H1 (cell line): ENCODE results near the gene ZNF304. TPM values are rescaled to one million over a fixed set of nuclear protein-coding genes. Genes with fewer than 3 reads are reported as not detected.
A peak's percentile ranks its signal among the peaks of the same experiment; 100 is the strongest.

Experiments
- CTCF ChIA-PET: fragments of 300-600 bp; sonication (Branson Sonifier 250); formaldehyde crosslinking; loops from one replicate; lab custom pipeline; 2021; ENCODE audit not compliant: partially characterized antibody; lab: Charles Lee
- POLR2A ChIA-PET: fragments of 300-600 bp; sonication (Branson Sonifier 250); formaldehyde crosslinking; loops from one replicate; lab custom pipeline; 2021; ENCODE audit warnings: inconsistent platforms; ENCODE audit not compliant: partially characterized antibody; lab: Charles Lee
- DNase-seq, 2 experiments: peaks; one replicate each; pipeline versions ENCODE4 v3.0.0 to v3.0.0-alpha.2; 2010 to 2022; ENCODE audit warnings: low spot score in 2 of 2, low read depth in 1 of 2, mixed read lengths in 1 of 2
- FAIRE-seq: peaks from 2 replicates; lab custom pipeline; 2011; peaks lifted over from hg19 to GRCh38; lab: Jason Lieb, UNC
- H2AFZ ChIP-seq: 2 replicates; pipeline ENCODE4 v1.8.1; 2012; ENCODE audit warnings: low read length, inconsistent platforms
- H2AK5ac ChIP-seq: 2 replicates; pipeline ENCODE4 v1.6.1; 2013; ENCODE audit warnings: low read depth, low read length
- H2BK120ac ChIP-seq: replicated peaks from 2 replicates; pipeline ENCODE3; 2013; ENCODE audit warnings: low read depth, low read length, inconsistent platforms
- H2BK12ac ChIP-seq: 2 replicates; pipeline ENCODE4 v1.6.1; 2013; ENCODE audit warnings: low read depth, low read length
- H2BK15ac ChIP-seq: 2 replicates; pipeline ENCODE4 v1.6.1; 2013; ENCODE audit warnings: low read length
- H2BK20ac ChIP-seq: 2 replicates; pipeline ENCODE4 v1.6.1; 2013; ENCODE audit warnings: low read length
- H2BK5ac ChIP-seq: 2 replicates; pipeline ENCODE4 v1.6.1; 2013; ENCODE audit warnings: low read depth, low read length
- H3K14ac ChIP-seq: 2 replicates; pipeline ENCODE4 v1.6.1; 2013; ENCODE audit warnings: inconsistent platforms; ENCODE audit not compliant: insufficient read length
- H3K18ac ChIP-seq: 2 replicates; pipeline ENCODE4 v1.6.1; 2013; ENCODE audit warnings: low read length; ENCODE audit errors: extremely low read depth
- H3K23ac ChIP-seq: 2 replicates; pipeline ENCODE4 v1.6.1; 2013; ENCODE audit warnings: inconsistent platforms; ENCODE audit not compliant: insufficient read length
- H3K23me2 ChIP-seq: 2 replicates; pipeline ENCODE4 v1.6.1; 2013; ENCODE audit warnings: low read depth, low read length
- H3K27ac ChIP-seq: 2 replicates; pipeline ENCODE4 v1.6.1; 2011; ENCODE audit warnings: low read depth, low read length, inconsistent platforms
- H3K27me3 ChIP-seq, 4 experiments: replicated peaks in 1 of 4; 1 replicate in 1 of 4; 2 replicates in 3 of 4; pipeline versions ENCODE4 v1.6.1 to v1.8.1; 2011 to 2013; ENCODE audit warnings: low read length in 3 of 4, mild to moderate bottlenecking in 3 of 4, inconsistent platforms in 2 of 4, mixed read lengths in 2 of 4, moderate library complexity in 1 of 4; ENCODE audit not compliant: control insufficient read depth in 3 of 4, insufficient read depth in 3 of 4; ENCODE audit errors: extremely low read depth in 1 of 4
- H3K36me3 ChIP-seq, 4 experiments: 2 replicates each; pipeline versions ENCODE4 v1.6.1 to v1.8.1; 2011 to 2013; ENCODE audit warnings: mild to moderate bottlenecking in 4 of 4, low read length in 3 of 4, moderate library complexity in 2 of 4, control low read depth in 1 of 4, inconsistent platforms in 1 of 4; ENCODE audit not compliant: insufficient read depth in 4 of 4, control insufficient read depth in 2 of 4
- H3K4ac ChIP-seq: replicated peaks from 2 replicates; pipeline ENCODE3; 2013; ENCODE audit warnings: low read length, low read depth, mixed read lengths, inconsistent platforms; ENCODE audit not compliant: insufficient read length
- H3K4me1 ChIP-seq, 4 experiments: replicated peaks in 1 of 4; 1 replicate in 1 of 4; 2 replicates in 3 of 4; pipeline versions ENCODE4 v1.6.1 to v1.8.1; 2011 to 2013; ENCODE audit warnings: low read length in 3 of 4, inconsistent platforms in 2 of 4, mixed read lengths in 1 of 4; ENCODE audit not compliant: insufficient read depth in 4 of 4, control insufficient read depth in 3 of 4
- H3K4me2 ChIP-seq, 2 experiments: 2 replicates each; pipeline versions ENCODE4 v1.6.1 to v1.8.1; 2011 to 2013; ENCODE audit warnings: low read depth in 2 of 2, low read length in 2 of 2, control low read depth in 1 of 2, inconsistent platforms in 1 of 2, mild to moderate bottlenecking in 1 of 2; ENCODE audit not compliant: insufficient read depth in 1 of 2
- H3K4me3 ChIP-seq, 4 experiments: fragments of 200-600, 300-600 bp in 1 of 4; sonication (generic), shearing (Covaris generic), sonication (Bioruptor Twin) in 1 of 4; 2 replicates each; pipeline versions ENCODE4 v1.5.1 to v1.8.1; 2011 to 2016; ENCODE audit warnings: low read length in 4 of 4, low read depth in 3 of 4, control low read depth in 2 of 4, inconsistent platforms in 2 of 4, mild to moderate bottlenecking in 2 of 4, mixed read lengths in 1 of 4, moderate library complexity in 1 of 4; ENCODE audit not compliant: insufficient read depth in 2 of 4; ENCODE audit errors: extremely low read depth in 1 of 4
- H3K56ac ChIP-seq: replicated peaks from 2 replicates; pipeline ENCODE3; 2013; ENCODE audit warnings: low read depth, mild to moderate bottlenecking, mixed read lengths, low read length, inconsistent platforms; ENCODE audit not compliant: insufficient read length
- H3K79me1 ChIP-seq: 2 replicates; pipeline ENCODE4 v1.6.1; 2013; ENCODE audit warnings: low read depth, low read length, control low read depth
- H3K79me2 ChIP-seq, 2 experiments: 2 replicates each; pipeline versions ENCODE4 v1.6.1 to v1.8.1; 2012 to 2013; ENCODE audit warnings: low read length in 2 of 2, mild to moderate bottlenecking in 2 of 2, inconsistent platforms in 1 of 2; ENCODE audit not compliant: insufficient read depth in 2 of 2, control insufficient read depth in 1 of 2
- H3K9ac ChIP-seq, 4 experiments: replicated peaks in 1 of 4; 1 replicate in 1 of 4; 2 replicates in 3 of 4; pipeline versions ENCODE4 v1.6.1 to v1.8.1; 2011 to 2013; ENCODE audit warnings: low read depth in 3 of 4, low read length in 3 of 4, control low read depth in 2 of 4, mild to moderate bottlenecking in 2 of 4, moderate library complexity in 2 of 4, inconsistent platforms in 1 of 4; ENCODE audit errors: extremely low read depth in 1 of 4
- H3K9me3 ChIP-seq, 2 experiments: 2 replicates each; pipeline versions ENCODE4 v1.6.1 to v1.8.1; 2012 to 2013; ENCODE audit warnings: mild to moderate bottlenecking in 2 of 2, moderate library complexity in 2 of 2, control low read depth in 1 of 2, inconsistent platforms in 1 of 2, low read depth in 1 of 2, low read length in 1 of 2, mixed read lengths in 1 of 2; ENCODE audit not compliant: insufficient read depth in 2 of 2
- H4K20me1 ChIP-seq, 2 experiments: replicated peaks in 1 of 2; 2 replicates each; pipeline versions ENCODE3 to v1.8.1; 2011 to 2013; ENCODE audit warnings: inconsistent platforms in 2 of 2, low read length in 2 of 2, mild to moderate bottlenecking in 1 of 2; ENCODE audit not compliant: insufficient read depth in 2 of 2, control insufficient read depth in 1 of 2
- H4K5ac ChIP-seq: 2 replicates; pipeline ENCODE4 v1.6.1; 2013; ENCODE audit warnings: low read length, low read depth, mixed read lengths, inconsistent platforms; ENCODE audit not compliant: insufficient read length
- H4K8ac ChIP-seq: 2 replicates; pipeline ENCODE4 v1.8.0; 2013; ENCODE audit warnings: mild to moderate bottlenecking, moderate library complexity, low read length, inconsistent platforms; ENCODE audit not compliant: insufficient read depth; ENCODE audit errors: extremely low read depth
- H4K91ac ChIP-seq: replicated peaks from 2 replicates; pipeline ENCODE3; 2013; ENCODE audit warnings: low read length, mixed read lengths, inconsistent platforms; ENCODE audit not compliant: insufficient read length
- GABPA ChIP-seq: IDR thresholded peaks from 2 replicates; pipeline ENCODE4 v1.6.1; 2011; ENCODE audit warnings: mild to moderate bottlenecking, low read length, moderate library complexity, borderline replicate concordance; ENCODE audit not compliant: insufficient read depth
- GTF2F1 ChIP-seq: IDR thresholded peaks from 2 replicates; pipeline ENCODE4 v1.6.1; 2012; ENCODE audit warnings: low read depth, low read length, improper control_type of control experiment, borderline replicate concordance
- JUND ChIP-seq: IDR thresholded peaks from 2 replicates; pipeline ENCODE4 v1.6.1; 2011; ENCODE audit warnings: mild to moderate bottlenecking, improper control_type of control experiment, low read length
- KDM4A ChIP-seq: IDR thresholded peaks from one replicate; pipeline ENCODE4 v1.7.1; 2012; ENCODE audit warnings: low read depth, mild to moderate bottlenecking, moderate library complexity, low read length, inconsistent platforms; ENCODE audit not compliant: severe bottlenecking
- KDM5A ChIP-seq: fragments of 200-600 bp; IDR thresholded peaks from 2 replicates; pipeline ENCODE4 v1.7.1; 2012; ENCODE audit warnings: mild to moderate bottlenecking, low read length, inconsistent platforms, mixed read lengths
- NRF1 ChIP-seq: IDR thresholded peaks from 2 replicates; pipeline ENCODE4 v1.6.1; 2011; ENCODE audit warnings: mild to moderate bottlenecking, low read depth, low read length, improper control_type of control experiment
- RBBP5 ChIP-seq: IDR thresholded peaks from 2 replicates; pipeline ENCODE4 v1.7.1; 2012; ENCODE audit warnings: low read depth, mild to moderate bottlenecking, inconsistent platforms, low read length, moderate library complexity, borderline replicate concordance
- ZNF274 ChIP-seq: IDR thresholded peaks from 2 replicates; pipeline ENCODE4 v1.7.0; 2012; ENCODE audit warnings: low read length, borderline replicate concordance; ENCODE audit errors: extremely low read depth
- WGBS, 2 experiments: shearing (Covaris generic) in 1 of 2; methylation state at CpG; one replicate each; pipeline versions ENCODE4 v1.1.6 to v1.1.7; 2013 to 2015; ENCODE audit warnings: low lambda C conversion rate in 2 of 2, mixed read lengths in 2 of 2, inconsistent platforms in 1 of 2, low coverage in 1 of 2, missing lambda C conversion rate in 1 of 2; ENCODE audit not compliant: insufficient replicate concordance in 2 of 2, insufficient coverage in 1 of 2, insufficient read length in 1 of 2; ENCODE audit errors: extremely low coverage in 1 of 2, missing lambda C conversion rate in 1 of 2; 5-methylcytosine and 5-hydroxymethylcytosine counted together
- polyA plus RNA-seq, 7 experiments: library from polyadenylated mRNA; depleted of rRNA in 3 of 7; stranded (reverse) in 5 of 7; unstranded in 2 of 7; fragments of >200 nt in 5 of 7; fragments of 200-250 nt in 2 of 7; gene quantifications; 1 replicate in 5 of 7; 2 replicates in 1 of 7; 4 replicates in 1 of 7; pipeline versions ENCODE4 v1.2.1 to v1.2.3, GENCODE V29; 2011 to 2013; ENCODE audit warnings: missing spikeins in 2 of 7, mixed read lengths in 2 of 7
- total RNA-seq: library from RNA; stranded (reverse); fragmentation: NEBNext Ultra II Directional; extraction: Animal tissue kit (Norgen Biotek cat#: 25700); gene quantifications from 2 replicates; pipeline ENCODE4 v1.2.1, GENCODE V29; 2021
- TF ChIP-seq, protein P1 (sequence below), 3 experiments: IDR thresholded peaks; 1 replicate in 2 of 3; 2 replicates in 1 of 3; pipeline versions ENCODE4 v1.5.1 to v1.6.1; 2011; ENCODE audit warnings: low read length in 3 of 3, mild to moderate bottlenecking in 3 of 3, inconsistent platforms in 2 of 3, low read depth in 1 of 3, moderate library complexity in 1 of 3; ENCODE audit not compliant: insufficient read depth in 1 of 3; ENCODE audit errors: control extremely low read depth in 1 of 3

Gene ZNF304
- total and polyA plus RNA-seq, 2 of the 8 experiments (the other 6 are each of a cell fraction or from before 2014, with no cell fraction given), result 4.3 to 10.5 TPM

DNA sequence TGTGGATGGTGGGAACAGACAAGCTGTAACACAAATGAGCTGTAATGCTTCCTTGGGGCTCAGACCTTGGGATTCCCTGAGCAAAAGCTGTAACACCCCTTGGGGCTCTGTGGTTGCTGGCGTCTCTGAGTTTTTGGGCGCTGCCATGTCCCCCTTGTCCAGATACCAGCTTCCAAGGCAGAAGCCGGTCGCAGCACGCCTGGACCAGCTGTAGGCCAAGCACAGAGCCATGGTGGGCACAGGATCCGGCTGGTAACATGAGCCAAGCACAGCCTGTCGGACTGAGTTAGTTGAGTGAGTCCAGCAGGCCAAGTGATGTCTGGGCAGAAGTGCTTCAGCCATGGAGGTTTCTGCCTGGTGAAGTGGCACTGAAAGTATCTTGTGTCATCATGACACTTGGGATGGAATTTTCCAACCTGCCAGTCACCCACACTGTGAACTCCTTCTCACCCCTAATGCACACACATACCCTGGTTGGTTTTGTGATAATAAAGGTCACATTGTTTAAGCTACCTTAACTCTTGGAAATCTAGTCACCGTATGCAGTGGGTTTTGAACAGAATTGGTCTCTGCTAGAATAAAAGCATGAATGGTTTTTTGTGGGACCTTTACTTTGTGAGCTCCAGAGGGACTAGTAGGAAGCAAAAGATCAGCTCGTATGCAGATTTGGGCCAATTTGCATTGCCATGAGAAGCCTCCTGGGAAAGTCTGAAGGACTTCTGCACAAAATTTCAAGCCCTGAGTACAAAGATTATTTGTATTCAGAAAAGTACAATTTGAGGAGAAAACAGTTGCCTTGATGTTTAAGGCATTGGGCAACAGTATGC is 52.9 kb downstream of the ZNF304 start:
- ChIA-PET CTCF (interaction anchor here (0.5 to 0.9 kb wide), 3 partner anchors 10 to 182 kb away, joined by 3 to 4 read pairs (median 3); no protein-coding TSS in a partner anchor), POLR2A (interaction anchor here (1.7 kb wide), 1 partner anchor 30 kb away, joined by 7 read pairs; no protein-coding TSS in a partner anchor)
- H2AK5ac ChIP-seq, result no peak overlapping the region
- H3K4me2 ChIP-seq, result no peak overlapping the region
- H2BK120ac ChIP-seq, result no peak overlapping the region
- no peak overlapping the region for H3K56ac ChIP-seq
- H4K20me1 ChIP-seq, result no peaks in the 10 kb centered on the region
- H3K79me1 ChIP-seq, result no peaks in the 10 kb centered on the region; the same call in 1 of the 2 replicates
- no peak overlapping the region for H2BK12ac ChIP-seq
- no peak overlapping the region for H3K27ac ChIP-seq
- DNase-seq, result no peak
- H2AFZ ChIP-seq, result no peak overlapping the region
- H3K9ac ChIP-seq, result no peak overlapping the region
- H4K5ac ChIP-seq, result no peak overlapping the region
- H4K8ac ChIP-seq, result 0 out of 2 replicates have a peak overlapping the region, but pooled peaks have one; percentile 14
- peaks cover 0 to 8% (median 3%) of the 10 kb centered on the region in 4 experiments; a peak in 5 of 8 replicates for H3K36me3 ChIP-seq
- no peak overlapping the region for H3K18ac ChIP-seq
- H3K14ac ChIP-seq, result no peak overlapping the region
- no peaks in the 10 kb centered on the region for H3K79me2 ChIP-seq
- no peak for FAIRE-seq
- no peak overlapping the region for H3K4ac ChIP-seq
- H3K4me3 ChIP-seq, result no peak overlapping the region
- no peak overlapping the region for H2BK5ac ChIP-seq
- H4K91ac ChIP-seq, result no peak overlapping the region
- no peaks in the 10 kb centered on the region for H3K23me2 ChIP-seq
- H3K4me1 ChIP-seq, result peaks cover 0 to 3% (median 0%) of the 10 kb centered on the region in 4 experiments; a peak in 1 of 7 replicates
- no peak overlapping the region for H3K23ac ChIP-seq
- no peaks in the 10 kb centered on the region for H3K9me3 ChIP-seq
- H3K27me3 ChIP-seq, result no peaks in the 10 kb centered on the region
- H2BK20ac ChIP-seq, result no peak overlapping the region
- WGBS, 2 experiments, result 82% methylated on average over 9 of the region's 9 CpGs; no CpG with 5 or more reads in 1 of the 2 experiments
- no peak overlapping the region for H2BK15ac ChIP-seq
- no peak for TF ChIP-seq JUND
- no peak for TF ChIP-seq GTF2F1
- TF ChIP-seq KDM4A, result no peak
- TF ChIP-seq GABPA, result no peak
- TF ChIP-seq KDM5A, result no peak
- no peak for TF ChIP-seq NRF1
- no peak for TF ChIP-seq RBBP5
- TF ChIP-seq, protein P1, sequence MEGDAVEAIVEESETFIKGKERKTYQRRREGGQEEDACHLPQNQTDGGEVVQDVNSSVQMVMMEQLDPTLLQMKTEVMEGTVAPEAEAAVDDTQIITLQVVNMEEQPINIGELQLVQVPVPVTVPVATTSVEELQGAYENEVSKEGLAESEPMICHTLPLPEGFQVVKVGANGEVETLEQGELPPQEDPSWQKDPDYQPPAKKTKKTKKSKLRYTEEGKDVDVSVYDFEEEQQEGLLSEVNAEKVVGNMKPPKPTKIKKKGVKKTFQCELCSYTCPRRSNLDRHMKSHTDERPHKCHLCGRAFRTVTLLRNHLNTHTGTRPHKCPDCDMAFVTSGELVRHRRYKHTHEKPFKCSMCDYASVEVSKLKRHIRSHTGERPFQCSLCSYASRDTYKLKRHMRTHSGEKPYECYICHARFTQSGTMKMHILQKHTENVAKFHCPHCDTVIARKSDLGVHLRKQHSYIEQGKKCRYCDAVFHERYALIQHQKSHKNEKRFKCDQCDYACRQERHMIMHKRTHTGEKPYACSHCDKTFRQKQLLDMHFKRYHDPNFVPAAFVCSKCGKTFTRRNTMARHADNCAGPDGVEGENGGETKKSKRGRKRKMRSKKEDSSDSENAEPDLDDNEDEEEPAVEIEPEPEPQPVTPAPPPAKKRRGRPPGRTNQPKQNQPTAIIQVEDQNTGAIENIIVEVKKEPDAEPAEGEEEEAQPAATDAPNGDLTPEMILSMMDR (IDR thresholded peaks at IDR 0.05; ENCODE audit: control extremely low read depth in 1 of 3, insufficient read depth in 1 of 3, low read depth in 1 of 3, low read length in 3 of 3), result no peak
- no peak for TF ChIP-seq ZNF274
